ENCODE measurements around the gene HSP90B1. TPM values are rescaled to one million over a fixed set of nuclear protein-coding genes. Genes with fewer than 3 reads are reported as not detected.
A peak's percentile ranks its signal among the peaks of the same experiment; 100 is the strongest.

The HSP90B1 gene
- total RNA-seq, 1 experiment from 2014 or later: 476 TPM

DNA sequence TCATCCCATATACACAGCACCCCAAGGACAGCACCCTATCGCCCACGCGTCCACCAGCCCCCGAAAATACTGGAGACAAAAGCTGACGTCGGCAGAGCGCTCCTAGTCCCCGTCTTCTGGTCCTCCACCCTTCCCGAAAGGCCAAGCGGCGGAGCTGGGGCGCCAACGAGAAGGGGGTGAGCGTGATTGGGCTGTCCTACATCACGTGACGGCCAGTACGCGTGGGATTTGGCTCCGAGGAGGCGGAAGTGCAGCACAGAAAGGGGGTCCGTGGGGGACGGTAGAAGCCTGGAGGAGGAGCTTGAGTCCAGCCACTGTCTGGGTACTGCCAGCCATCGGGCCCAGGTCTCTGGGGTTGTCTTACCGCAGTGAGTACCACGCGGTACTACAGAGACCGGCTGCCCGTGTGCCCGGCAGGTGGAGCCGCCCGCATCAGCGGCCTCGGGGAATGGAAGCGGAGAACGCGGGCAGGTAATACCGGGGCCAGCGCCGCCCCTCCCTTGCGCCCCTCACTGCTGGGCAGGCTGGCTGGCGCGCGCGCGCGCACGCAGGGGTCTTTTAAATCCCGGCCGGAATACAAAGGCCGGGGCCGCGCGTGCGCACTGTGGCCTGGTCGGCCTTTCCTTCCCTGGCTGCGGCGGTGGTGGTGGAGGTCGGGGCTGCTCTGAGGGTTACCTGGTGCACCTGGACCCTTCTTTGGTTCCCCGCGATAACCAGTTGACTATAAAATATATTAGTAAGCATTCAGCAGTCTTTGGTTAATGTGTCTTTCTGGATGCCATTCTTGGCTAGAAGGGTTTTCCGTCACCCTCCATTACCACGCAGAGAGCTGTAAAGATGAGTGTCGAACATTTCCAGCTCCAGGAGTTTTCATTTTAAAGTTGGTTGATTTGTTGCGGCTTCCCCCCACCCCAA lies 35.6 kb downstream of the HSP90B1 start, which contains the start of gene TDG:
Gene TDG, plus strand, starts transcription at position 283 of the 915 bp plus-strand sequence. Its CDS starts 166 bp downstream, at position 449.
- DNase-seq (peak; percentile 99), ATAC-seq (peak; percentile 95)
- no peaks in the 10 kb centered on the region for H3K9me2 ChIP-seq (replicated peaks; ENCODE audit: low read length)
- intact Hi-C loops (cut with micrococcal nuclease): loop anchor here (1.0 to 10.0 kb wide), 4 partner anchors 9 to 1139 kb away; partner anchors contain the start of gene WASHC4
- H3K9me3 ChIP-seq (ENCODE audit: low read length): no peaks in the 10 kb centered on the region
- H3K27me3 ChIP-seq (ENCODE audit: low read length): no peaks in the 10 kb centered on the region
- ChIA-PET CTCF (interaction anchor here (0.5 kb wide), 1 partner anchor 1126 kb away, joined by 4 read pairs; no protein-coding TSS in a partner anchor), POLR2A (ENCODE audit: unreplicated experiment) (interaction anchor here (0.6 to 1.3 kb wide), 5 partner anchors 9 to 1116 kb away, joined by 3 to 8 read pairs (median 5); partner anchors contain the start of genes HSP90B1 and NFYB)
- peak within 1 kb of the TSS; percentile 91 for H3K4me3 ChIP-seq (ENCODE audit: low read length)
- H3K27ac ChIP-seq (ENCODE audit: low read length): peak within 1 kb of the TSS; percentile 72
- no TSS peak for BruUV-seq (replicated peaks)
- peaks cover 36% of the 10 kb centered on the region for H3K4me1 ChIP-seq (ENCODE audit: insufficient read depth, low read length)
- peak within 1 kb of the TSS; percentile 97 for H3K4me2 ChIP-seq (ENCODE audit: low read length)
- no peaks in the 10 kb centered on the region for H3F3A ChIP-seq (ENCODE audit: low read length, unreplicated experiment)
- H3K79me2 ChIP-seq (ENCODE audit: low read length): peaks cover 74% of the 10 kb centered on the region
- TF ChIP-seq, protein P1, sequence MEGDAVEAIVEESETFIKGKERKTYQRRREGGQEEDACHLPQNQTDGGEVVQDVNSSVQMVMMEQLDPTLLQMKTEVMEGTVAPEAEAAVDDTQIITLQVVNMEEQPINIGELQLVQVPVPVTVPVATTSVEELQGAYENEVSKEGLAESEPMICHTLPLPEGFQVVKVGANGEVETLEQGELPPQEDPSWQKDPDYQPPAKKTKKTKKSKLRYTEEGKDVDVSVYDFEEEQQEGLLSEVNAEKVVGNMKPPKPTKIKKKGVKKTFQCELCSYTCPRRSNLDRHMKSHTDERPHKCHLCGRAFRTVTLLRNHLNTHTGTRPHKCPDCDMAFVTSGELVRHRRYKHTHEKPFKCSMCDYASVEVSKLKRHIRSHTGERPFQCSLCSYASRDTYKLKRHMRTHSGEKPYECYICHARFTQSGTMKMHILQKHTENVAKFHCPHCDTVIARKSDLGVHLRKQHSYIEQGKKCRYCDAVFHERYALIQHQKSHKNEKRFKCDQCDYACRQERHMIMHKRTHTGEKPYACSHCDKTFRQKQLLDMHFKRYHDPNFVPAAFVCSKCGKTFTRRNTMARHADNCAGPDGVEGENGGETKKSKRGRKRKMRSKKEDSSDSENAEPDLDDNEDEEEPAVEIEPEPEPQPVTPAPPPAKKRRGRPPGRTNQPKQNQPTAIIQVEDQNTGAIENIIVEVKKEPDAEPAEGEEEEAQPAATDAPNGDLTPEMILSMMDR (conservative IDR thresholded peaks at IDR 0.05; ENCODE audit: low read depth, low read length): no peak
- no peak for TF ChIP-seq EZH2phosphoT487 (IDR thresholded peaks at IDR 0.05; ENCODE audit: borderline replicate concordance, low read length)
- no peak for TF ChIP-seq EZH2 (IDR thresholded peaks at IDR 0.05; ENCODE audit: low read length, unreplicated experiment)
- H4K20me1 ChIP-seq (ENCODE audit: low read length): peaks cover 30% of the 10 kb centered on the region; the same call in 1 of the 2 replicates
- H3K9ac ChIP-seq (ENCODE audit: low read length): peak within 1 kb of the TSS; percentile 94
- peaks cover 2% of the 10 kb centered on the region; the same call in 1 of the 2 replicates for H3K36me3 ChIP-seq (ENCODE audit: low read depth, low read length)
- H2AFZ ChIP-seq (ENCODE audit: low read length): peak within 1 kb of the TSS; percentile 93

DNA sequence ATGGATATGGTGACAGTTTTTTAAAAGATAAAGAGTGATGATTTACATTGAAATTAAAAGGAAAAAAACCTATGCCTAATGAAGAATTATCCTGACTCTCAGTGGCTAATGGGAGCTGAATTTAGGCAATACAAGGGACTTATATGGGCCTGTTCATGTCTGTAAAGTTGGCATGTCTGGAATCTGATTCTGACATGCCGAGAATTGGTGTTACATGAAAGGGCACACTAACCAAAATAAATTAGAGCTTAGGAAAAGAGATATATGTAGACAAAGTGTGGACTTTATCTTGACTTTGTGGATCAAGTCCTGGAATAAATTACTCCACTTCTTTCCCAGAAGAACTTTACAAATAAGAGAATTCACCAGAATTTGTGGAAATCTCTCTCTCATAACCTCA lies 36.5 kb downstream of the HSP90B1 start:
- Histone ChIP-seq H3K4me3 (ENCODE audit: low read length) (peak overlapping the region; percentile 91), H3K4me1 (ENCODE audit: insufficient read depth, low read length) (peaks cover 36% of the 10 kb centered on the region), H3K79me2 (ENCODE audit: low read length) (peaks cover 83% of the 10 kb centered on the region), H3K9me2 (replicated peaks; ENCODE audit: low read length) (no peaks in the 10 kb centered on the region), H3K4me2 (ENCODE audit: low read length) (peak overlapping the region; percentile 97), H3K36me3 (ENCODE audit: low read depth, low read length) (peaks cover 6% of the 10 kb centered on the region; the same call in 1 of the 2 replicates), H3K9ac (ENCODE audit: low read length) (peak overlapping the region; percentile 94), H3K9me3 (ENCODE audit: low read length) (no peaks in the 10 kb centered on the region), H4K20me1 (ENCODE audit: low read length) (peaks cover 34% of the 10 kb centered on the region; the same call in 1 of the 2 replicates), H3K27me3 (ENCODE audit: low read length) (no peaks in the 10 kb centered on the region), H3F3A (ENCODE audit: low read length, unreplicated experiment) (no peaks in the 10 kb centered on the region), H2AFZ (ENCODE audit: low read length) (no peak overlapping the region), H3K27ac (ENCODE audit: low read length) (no peak overlapping the region)
- no TSS peak for BruUV-seq (replicated peaks)
- ATAC-seq: no peak
- POLR2A ChIA-PET (ENCODE audit: unreplicated experiment): no interaction called here
- CTCF ChIA-PET: no interaction called here
- no peak for DNase-seq
- intact Hi-C loops (cut with micrococcal nuclease): loop anchor here (2.0 to 10.0 kb wide), 3 partner anchors 91 to 1138 kb away; partner anchors contain the start of gene WASHC4
- TF ChIP-seq, protein P1 (conservative IDR thresholded peaks at IDR 0.05; ENCODE audit: low read depth, low read length): no peak
- TF ChIP-seq EZH2 (IDR thresholded peaks at IDR 0.05; ENCODE audit: low read length, unreplicated experiment) (no peak), EZH2phosphoT487 (IDR thresholded peaks at IDR 0.05; ENCODE audit: borderline replicate concordance, low read length) (no peak)

All from PC-3 (cell line).